Activated CD4-positive, alpha-beta T cell treated with anti-CD3 and anti-CD28 coated beads, Interleukin-2, amount 50 U/mL, for 24 hours (primary cell): ENCODE measurements around the gene DOK4.

ENCODE experiments used
- DNase-seq, 2 donors: peaks; one replicate each; pipeline ENCODE4 v3.0.0-alpha.2; 2020; ENCODE audit warnings: low read depth in 1 of 2, low spot score in 1 of 2

The DOK4 gene

GRCh38 chr16:57519796-57520360, 33.6 kb upstream of the DOK4 start:
- DNase-seq = peak; percentile 68 to 77

- DNase-seq = no peak
These were observed 32.6 kb upstream of the DOK4 start for GRCh38 chr16:57518922-57519321.

- no peak for DNase-seq
These were observed 32.2 kb upstream of the DOK4 start for GRCh38 chr16:57518520-57518919.

GRCh38 chr16:57517397-57518367, 31.4 kb upstream of the DOK4 start:
- DNase-seq = no peak

GRCh38 chr16:57516773-57517172, 30.5 kb upstream of the DOK4 start:
- DNase-seq = no peak

GRCh38 chr16:57516176-57516725, 30.0 kb upstream of the DOK4 start:
- no peak for DNase-seq

- no peak for DNase-seq
These were observed 28.7 kb upstream of the DOK4 start for GRCh38 chr16:57514791-57515600.

GRCh38 chr16:57514371-57514770, 28.1 kb upstream of the DOK4 start:
- DNase-seq = no peak

GRCh38 chr16:57513371-57514102, 27.2 kb upstream of the DOK4 start:
- DNase-seq = no peak

- DNase-seq = no peak
These were observed 26.2 kb upstream of the DOK4 start for GRCh38 chr16:57512296-57513001.

GRCh38 chr16:57510016-57510871, 24.0 kb upstream of the DOK4 start:
- no peak for DNase-seq

GRCh38 chr16:57509231-57509923, 23.1 kb upstream of the DOK4 start:
- DNase-seq = no peak

GRCh38 chr16:57508035-57508425, 21.7 kb upstream of the DOK4 start:
- no peak for DNase-seq

GRCh38 chr16:57507136-57508034, 21.1 kb upstream of the DOK4 start:
- no peak for DNase-seq

- DNase-seq = no peak
These were observed 18.9 kb upstream of the DOK4 start for GRCh38 chr16:57505169-57505568.

GRCh38 chr16:57504491-57504890, 18.2 kb upstream of the DOK4 start:
- no peak for DNase-seq

- no peak for DNase-seq
These were observed 17.7 kb upstream of the DOK4 start for GRCh38 chr16:57504001-57504400.

- no peak for DNase-seq
These were observed 17.1 kb upstream of the DOK4 start for GRCh38 chr16:57503366-57503765.
